Left colon (tissue), 2 donors: ENCODE data around the gene KBTBD6. TPM values are rescaled to one million over a fixed set of nuclear protein-coding genes. Genes with fewer than 3 reads are reported as not detected.
A peak's percentile ranks its signal among the peaks of the same experiment; 100 is the strongest.
"Not testable (repeated sequence)": the region's sequence is repeated elsewhere in the genome, so short reads cannot be mapped to it uniquely, and the experiment has no call there.

Experiments
- ATAC-seq: fragments of 200-7000 bp; cut with Tn5 transposase; one replicate; pipeline ENCODE4 v1.9.1; 2020; ENCODE audit warnings: mild to moderate bottlenecking, moderate library complexity
- DNase-seq, 2 donors: peaks; one replicate each; pipeline ENCODE4 v3.0.0-alpha.2; 2020
- intact Hi-C, 2 donors: fragments of 100-400 bp; cut with DNase I in 1 of 2; cut with micrococcal nuclease in 1 of 2; formaldehyde crosslinking; loops; one replicate each; pipeline versions ENCODE4 v1.11.2 to v1.14.0; 2022; cut with DNase I, micrococcal nuclease
- total RNA-seq, 2 donors: library from RNA; stranded (reverse); fragmentation: NEBNext Ultra II Directional; extraction: Animal tissue kit (Norgen Biotek cat#: 25700); gene quantifications; one replicate each; pipeline ENCODE4 v1.2.1, GENCODE V29; 2021
- donor health status: DM: no; HTN: no; CAD: no.
- donor health status: DM: yes; HTN: yes; CAD: no.

KBTBD6 gene
- total RNA-seq, 2 donors from 2014 or later: 3.3 to 3.7 TPM

GRCh38 chr13:41139296-41139966, 6.8 kb upstream of the KBTBD6 start:
- no peak for ATAC-seq
- DNase-seq: no peak
- intact Hi-C loops: no loop called here

GRCh38 chr13:41137951-41138350, 5.3 kb upstream of the KBTBD6 start:
- ATAC-seq: no peak
- DNase-seq: no peak
- intact Hi-C loops: no loop called here

- DNase-seq (no peak), ATAC-seq (no peak)
- intact Hi-C loops: no loop called here
Observed at GRCh38 chr13:41137241-41137640, 4.6 kb upstream of the KBTBD6 start.

GRCh38 chr13:41136396-41137031, 3.9 kb upstream of the KBTBD6 start:
- no peak for DNase-seq

GRCh38 chr13:41133951-41134350, 1.3 kb upstream of the KBTBD6 start:
- DNase-seq: no peak
- ATAC-seq: no peak
- intact Hi-C loops: loop anchor here in 1 of 2 donors (2.0 kb wide), 1 partner anchor 61 kb away; the partner anchor contains the start of gene KBTBD7

More at GRCh38 chr13:41136396-41137031, 3.9 kb upstream of the KBTBD6 start:
- no peak for ATAC-seq
- intact Hi-C loops: no loop called here

- intact Hi-C loops: loop anchor here in 1 of 2 donors (2.0 kb wide), 1 partner anchor 63 kb away; the partner anchor contains the start of gene KBTBD7
Observed at GRCh38 chr13:41131660-41132511, 716 bp downstream of the KBTBD6 start.

GRCh38 chr13:41131189-41131588, 1.4 kb downstream of the KBTBD6 start:
- ATAC-seq, DNase-seq, intact Hi-C loops: not testable (repeated sequence)

More at GRCh38 chr13:41131660-41132511, 716 bp downstream of the KBTBD6 start:
- DNase-seq (peak; percentile 10 to 28), ATAC-seq (peak; percentile 27)

- DNase-seq: no peak
- intact Hi-C loops: no loop called here
Observed at GRCh38 chr13:41130356-41130755, 2.2 kb downstream of the KBTBD6 start.

GRCh38 chr13:41127701-41128100, 4.9 kb downstream of the KBTBD6 start:
- intact Hi-C loops: no loop called here
- ATAC-seq: no peak
- no peak for DNase-seq

More at GRCh38 chr13:41130356-41130755, 2.2 kb downstream of the KBTBD6 start:
- no peak for ATAC-seq

- DNase-seq (no peak), ATAC-seq (no peak)
- intact Hi-C loops: no loop called here
Observed at GRCh38 chr13:41122838-41123237, 9.8 kb downstream of the KBTBD6 start.

- no peak for DNase-seq
- ATAC-seq: no peak
- intact Hi-C loops: no loop called here
Observed at GRCh38 chr13:41117869-41118268, 14.7 kb downstream of the KBTBD6 start.

- intact Hi-C loops: no loop called here
- DNase-seq: no peak
- no peak for ATAC-seq
Observed at GRCh38 chr13:41111454-41111853, 21.1 kb downstream of the KBTBD6 start.

GRCh38 chr13:41107584-41108014, 25.0 kb downstream of the KBTBD6 start:
- DNase-seq (no peak), ATAC-seq (no peak)
- intact Hi-C loops: no loop called here

GRCh38 chr13:41107104-41107571, 25.5 kb downstream of the KBTBD6 start:
- intact Hi-C loops: no loop called here
- no peak for ATAC-seq
- no peak for DNase-seq

GRCh38 chr13:41099986-41100385, 32.6 kb downstream of the KBTBD6 start:
- no peak for ATAC-seq
- intact Hi-C loops: no loop called here
- DNase-seq: no peak

GRCh38 chr13:41098761-41099160, 33.8 kb downstream of the KBTBD6 start:
- no peak for ATAC-seq
- intact Hi-C loops: no loop called here

GRCh38 chr13:41095681-41096080, 36.9 kb downstream of the KBTBD6 start:
- ATAC-seq, intact Hi-C loops, DNase-seq: not testable (repeated sequence)

More at GRCh38 chr13:41098761-41099160, 33.8 kb downstream of the KBTBD6 start:
- no peak for DNase-seq

GRCh38 chr13:41085961-41086585, 46.5 kb downstream of the KBTBD6 start:
- ATAC-seq (no peak), DNase-seq (no peak)
- intact Hi-C loops: no loop called here

GRCh38 chr13:41079725-41080124, 52.9 kb downstream of the KBTBD6 start:
- intact Hi-C loops: loop anchor here in 1 of 2 donors (10.0 kb wide), 1 partner anchor 135 kb away; no protein-coding TSS in a partner anchor
- ATAC-seq: no peak
- DNase-seq: no peak
